A673 (cell line): ENCODE data around the gene MRPL40.

Experiments used
- CTCF ChIP-seq: fragments of 300-800, 200-600 bp; sonication (generic); conservative IDR thresholded peaks from 2 replicates; pipeline ENCODE4 v1.5.1; 2017; ENCODE audit warnings: low read depth, mild to moderate bottlenecking, antibody characterized with exemption, low read length, moderate library complexity, mixed read lengths
- EZH2 ChIP-seq: fragments of 200-600 bp; sonication (generic); IDR thresholded peaks from 2 replicates; pipeline ENCODE4 v1.6.1; 2017; ENCODE audit warnings: borderline replicate concordance, low read depth, mild to moderate bottlenecking, mixed read lengths, antibody characterized with exemption, low read length; ENCODE audit not compliant: poor library complexity, severe bottlenecking

- TF ChIP-seq CTCF, result no peak
- no peak for TF ChIP-seq EZH2
Measured at GRCh38 chr22:19396561-19396933, 35.8 kb upstream of the MRPL40 start.
